Left lung (tissue), 10 donors: Measurements from ENCODE around the gene SLC43A3. TPM values are rescaled to one million over a fixed set of nuclear protein-coding genes. Genes with fewer than 3 reads are reported as not detected.

ENCODE experiments used
- ATAC-seq: fragments of 200-7000 bp; cut with Tn5 transposase; one replicate; pipeline ENCODE4 v1.9.1; 2020; ENCODE audit warnings: moderate library complexity
- DNase-seq, 4 donors: peaks; one replicate each; pipeline ENCODE4 v3.0.0-alpha.2; 2013 to 2020
- H3K27ac ChIP-seq, 2 donors: fragments of 200-600 bp; sonication (generic) in 1 of 2; one replicate each; pipeline versions ENCODE4 v1.5.0 to v1.8.0; 2020 to 2021
- H3K27me3 ChIP-seq, 2 donors: fragments of 200-600 bp; sonication (generic) in 1 of 2; one replicate each; pipeline versions ENCODE4 v1.5.0 to v1.8.0; 2020 to 2021
- H3K36me3 ChIP-seq, 2 donors: fragments of 200-600 bp; sonication (generic) in 1 of 2; one replicate each; pipeline versions ENCODE4 v1.5.0 to v1.8.0; 2020 to 2021
- H3K4me1 ChIP-seq, 2 donors: fragments of 200-600 bp; one replicate each; pipeline ENCODE4 v1.8.0; 2021
- H3K4me3 ChIP-seq, 2 donors: fragments of 200-600 bp; sonication (generic) in 1 of 2; one replicate each; pipeline versions ENCODE4 v1.5.0 to v1.8.0; 2020 to 2021; ENCODE audit warnings: mild to moderate bottlenecking in 1 of 2
- H3K9me3 ChIP-seq, 2 donors: fragments of 200-600 bp; sonication (generic) in 1 of 2; one replicate each; pipeline versions ENCODE4 v1.5.0 to v1.8.0; 2020 to 2021
- CTCF ChIP-seq, 2 donors: fragments of 200-600 bp; sonication (generic) in 1 of 2; IDR thresholded peaks; one replicate each; pipeline versions ENCODE4 v1.5.0 to v1.8.0; 2021; ENCODE audit warnings: antibody characterized with exemption in 2 of 2
- intact Hi-C, 2 donors: fragments of 100-400 bp; cut with DNase I; formaldehyde crosslinking; loops; one replicate each; pipeline versions ENCODE4 v1.11.2 to v1.14.2; 2022
- polyA plus RNA-seq, 6 donors: library from polyadenylated mRNA; unstranded; fragments of 120-200 nt; gene quantifications; one replicate each; pipeline ENCODE4 v1.2.1, GENCODE V29; 2013; ENCODE audit not compliant: insufficient read length in 6 of 6
- total RNA-seq, 2 donors: library from RNA; stranded (reverse); fragmentation: NEBNext Ultra II Directional; extraction: Animal tissue kit (Norgen Biotek cat#: 25700); gene quantifications; one replicate each; pipeline ENCODE4 v1.2.1, GENCODE V29; 2021
- donor health status: DM: no; HTN: yes; CAD: no.
- donor health status: DM: no; HTN: no; CAD: no.

SLC43A3 gene
- total and polyA plus RNA-seq, 8 donors = 35.0 to 185 (median 40.8) TPM

GRCh38 chr11:57424792-57425564, 1.9 kb downstream of the SLC43A3 start:
- H3K4me1 ChIP-seq = peaks cover 31 to 70% of the 10 kb centered on the region in 2 donors
- H3K27ac ChIP-seq = peak overlapping the region; percentile 96
- H3K36me3 ChIP-seq = peaks cover 0 to 49% of the 10 kb centered on the region in 2 donors
- no peak for TF ChIP-seq CTCF (IDR thresholded peaks at IDR 0.05)
- H3K9me3 ChIP-seq = no peaks in the 10 kb centered on the region
- no peaks in the 10 kb centered on the region for H3K27me3 ChIP-seq
- intact Hi-C loops = no loop called here
- ATAC-seq = peak; percentile 53
- peak in 3 of 4 donors; percentile 37 to 87 (median 84) for DNase-seq
- H3K4me3 ChIP-seq = peak overlapping the region; percentile 12 to 66

DNA sequence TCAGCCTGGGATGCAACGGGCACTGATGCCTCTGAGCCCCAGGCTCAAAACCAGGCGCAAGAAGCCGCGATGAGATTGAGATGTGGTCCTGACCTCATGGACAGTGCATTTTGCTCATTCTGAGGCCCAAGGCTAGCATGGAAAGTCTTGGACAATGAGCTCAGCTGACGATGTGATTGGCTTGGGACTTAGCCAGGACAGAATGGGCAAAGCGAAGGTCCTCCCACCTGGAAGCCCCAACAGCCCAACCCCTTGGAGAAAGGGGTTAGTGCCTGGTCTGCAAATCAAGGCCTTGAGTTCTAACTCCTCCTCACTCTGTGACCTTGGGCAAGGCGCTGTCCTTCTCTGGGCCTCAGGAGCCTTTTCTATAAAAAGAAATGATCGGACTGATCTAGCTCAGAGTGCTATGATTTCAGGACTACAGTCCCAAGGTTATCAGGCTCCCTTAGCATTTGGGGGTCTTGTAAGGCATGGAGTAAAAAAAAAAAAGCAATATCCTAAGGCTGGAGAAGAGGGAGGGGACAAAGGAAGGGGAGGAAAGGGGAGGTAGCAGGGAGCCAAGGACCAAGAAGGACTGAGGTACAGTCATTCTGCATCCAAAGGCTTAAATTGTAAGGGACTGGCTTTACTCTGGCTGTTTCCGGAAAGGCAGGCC, 2.7 kb downstream of the SLC43A3 start:
- intact Hi-C loops = no loop called here

DNA sequence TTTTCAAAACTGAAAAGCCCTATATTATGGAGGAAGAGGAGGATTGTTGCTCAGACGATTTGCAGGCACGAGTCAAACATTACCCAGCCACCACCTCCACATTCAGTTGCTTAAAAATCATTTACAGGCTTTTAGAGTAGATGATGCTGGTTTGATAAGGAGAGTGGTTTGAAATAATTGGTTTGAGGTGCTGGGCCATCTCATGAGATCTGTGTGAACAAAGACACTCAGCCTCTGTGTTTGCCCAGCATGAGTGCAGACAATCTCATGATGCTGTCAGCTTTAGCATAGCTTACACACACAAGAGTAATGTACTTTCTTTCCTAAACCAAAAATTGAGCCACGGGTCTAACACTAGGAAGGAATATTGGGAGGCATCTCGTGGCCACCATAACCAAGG, 4.3 kb downstream of the SLC43A3 start:
- no peak for DNase-seq
- H3K4me1 ChIP-seq = peaks cover 25 to 69% of the 10 kb centered on the region in 2 donors
- no peak overlapping the region for H3K27ac ChIP-seq

More for the DNA sequence above, 2.7 kb downstream of the SLC43A3 start:
- H3K27ac ChIP-seq = peak overlapping the region; percentile 96
- H3K36me3 ChIP-seq = peaks cover 0 to 57% of the 10 kb centered on the region in 2 donors
- no peaks in the 10 kb centered on the region for H3K27me3 ChIP-seq
- H3K4me1 ChIP-seq = peaks cover 31 to 75% of the 10 kb centered on the region in 2 donors
- no peak for DNase-seq
- H3K4me3 ChIP-seq = peak overlapping the region in 1 of 2 donors; percentile 66
- ATAC-seq = no peak
- H3K9me3 ChIP-seq = no peaks in the 10 kb centered on the region
- no peak for TF ChIP-seq CTCF (IDR thresholded peaks at IDR 0.05)

DNA sequence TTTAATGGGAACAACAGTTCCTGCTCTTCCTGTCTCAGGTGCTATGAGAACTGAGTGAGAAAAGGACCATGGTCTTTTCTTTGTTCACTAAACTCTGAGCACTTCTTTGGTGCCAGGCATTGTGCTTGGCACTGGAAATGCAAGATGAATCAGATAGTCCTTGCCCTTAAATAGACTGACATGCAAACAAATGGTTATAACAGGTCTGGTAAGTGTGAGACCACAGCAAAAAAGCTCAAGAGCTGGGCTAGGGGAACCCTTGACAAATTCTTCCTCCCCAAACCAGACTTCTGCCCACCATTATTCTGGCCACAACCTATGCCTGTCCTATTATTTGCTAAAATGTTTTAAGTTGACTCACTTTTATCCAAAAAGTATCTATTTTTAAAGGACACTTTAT, 5.1 kb downstream of the SLC43A3 start:
- ATAC-seq (no peak), DNase-seq (no peak)
- Histone ChIP-seq H3K9me3 (no peaks in the 10 kb centered on the region), H3K27me3 (no peaks in the 10 kb centered on the region), H3K27ac (no peak overlapping the region), H3K36me3 (peaks cover 0 to 81% of the 10 kb centered on the region in 2 donors), H3K4me3 (no peak overlapping the region), H3K4me1 (peaks cover 28 to 69% of the 10 kb centered on the region in 2 donors)
- no peak for TF ChIP-seq CTCF (IDR thresholded peaks at IDR 0.05)
- intact Hi-C loops = no loop called here

More for the DNA sequence above, 4.3 kb downstream of the SLC43A3 start:
- no peak overlapping the region for H3K4me3 ChIP-seq
- H3K36me3 ChIP-seq = peaks cover 0 to 73% of the 10 kb centered on the region in 2 donors
- H3K9me3 ChIP-seq = no peaks in the 10 kb centered on the region
- intact Hi-C loops = no loop called here
- ATAC-seq = no peak
- no peaks in the 10 kb centered on the region for H3K27me3 ChIP-seq
- no peak for TF ChIP-seq CTCF (IDR thresholded peaks at IDR 0.05)

DNA sequence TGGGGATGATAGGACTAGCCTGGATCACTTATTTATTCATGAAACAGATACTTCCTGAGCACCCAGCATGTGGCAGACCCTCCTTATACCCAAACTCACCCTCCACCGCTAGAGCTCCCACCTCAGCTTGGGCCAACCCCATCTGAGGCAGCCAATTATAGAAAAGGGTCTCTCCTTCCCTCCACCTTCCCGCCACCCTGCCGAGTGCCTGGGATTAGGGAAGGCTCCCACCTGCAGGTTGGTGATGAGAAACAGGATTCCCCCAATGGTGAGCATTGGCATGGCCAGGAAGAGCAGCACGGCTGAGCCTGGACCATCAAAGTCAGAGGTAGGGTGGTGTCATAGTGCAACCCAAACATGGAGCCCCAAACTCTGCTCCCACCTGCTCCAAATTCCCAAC, 5.9 kb downstream of the SLC43A3 start:
- no peak for DNase-seq
- ATAC-seq = no peak
- Histone ChIP-seq H3K27me3 (no peaks in the 10 kb centered on the region), H3K4me3 (no peak overlapping the region), H3K4me1 (peaks cover 27 to 71% of the 10 kb centered on the region in 2 donors), H3K36me3 (peaks cover 0 to 89% of the 10 kb centered on the region in 2 donors), H3K27ac (no peak overlapping the region), H3K9me3 (no peaks in the 10 kb centered on the region)
- TF ChIP-seq CTCF (IDR thresholded peaks at IDR 0.05) = no peak
- intact Hi-C loops = no loop called here
